ELF-1 (cell line): ENCODE results near the gene HMCN2.
A peak's percentile ranks its signal among the peaks of the same experiment; 100 is the strongest.

Experiments
- DNase-seq: peaks from one replicate; pipeline ENCODE4 v3.0.0-alpha.2; 2016; ENCODE audit warnings: low read depth, low spot score

Gene HMCN2

DNA sequence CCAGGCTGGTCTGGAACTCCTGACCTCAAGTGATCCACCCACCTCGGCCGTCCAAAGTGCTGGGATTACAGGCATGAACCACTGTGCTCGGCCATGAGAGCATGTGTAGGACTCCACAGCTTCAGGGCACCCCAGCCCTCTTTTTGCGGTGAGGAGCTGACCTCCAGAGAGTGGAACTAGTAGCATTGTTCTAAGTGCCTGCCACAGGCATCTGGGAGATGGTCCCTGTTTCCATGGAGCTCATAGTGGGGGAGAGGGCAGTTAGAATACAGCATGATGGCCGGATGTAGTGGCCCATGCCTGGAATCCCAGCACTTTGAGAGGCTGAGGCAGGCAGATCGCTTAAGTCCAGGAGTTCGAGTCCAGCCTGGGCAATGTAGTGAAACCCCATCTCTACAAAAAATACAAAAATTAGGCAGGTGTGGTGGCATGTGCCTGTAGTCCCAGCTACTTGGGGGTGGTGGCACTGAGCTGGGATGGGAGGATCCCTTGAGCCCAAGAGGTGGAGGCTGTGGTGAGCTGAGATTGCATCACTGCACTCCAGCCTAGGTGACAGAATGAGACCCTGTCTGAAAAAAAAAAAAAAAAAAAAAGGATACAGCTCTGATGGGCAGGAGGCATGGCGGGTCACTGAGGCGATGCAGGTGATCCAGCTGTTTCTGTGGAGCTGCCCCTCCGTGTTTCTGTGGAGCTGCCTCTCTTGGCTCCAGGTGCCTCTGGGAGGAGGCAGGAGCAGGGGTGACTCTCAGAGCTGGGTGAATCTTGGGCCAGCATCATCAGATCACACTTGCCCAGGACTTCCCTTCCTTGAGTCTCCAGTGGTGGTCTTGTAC, 183.4 kb downstream of the HMCN2 start:
- DNase-seq = no peak

DNA sequence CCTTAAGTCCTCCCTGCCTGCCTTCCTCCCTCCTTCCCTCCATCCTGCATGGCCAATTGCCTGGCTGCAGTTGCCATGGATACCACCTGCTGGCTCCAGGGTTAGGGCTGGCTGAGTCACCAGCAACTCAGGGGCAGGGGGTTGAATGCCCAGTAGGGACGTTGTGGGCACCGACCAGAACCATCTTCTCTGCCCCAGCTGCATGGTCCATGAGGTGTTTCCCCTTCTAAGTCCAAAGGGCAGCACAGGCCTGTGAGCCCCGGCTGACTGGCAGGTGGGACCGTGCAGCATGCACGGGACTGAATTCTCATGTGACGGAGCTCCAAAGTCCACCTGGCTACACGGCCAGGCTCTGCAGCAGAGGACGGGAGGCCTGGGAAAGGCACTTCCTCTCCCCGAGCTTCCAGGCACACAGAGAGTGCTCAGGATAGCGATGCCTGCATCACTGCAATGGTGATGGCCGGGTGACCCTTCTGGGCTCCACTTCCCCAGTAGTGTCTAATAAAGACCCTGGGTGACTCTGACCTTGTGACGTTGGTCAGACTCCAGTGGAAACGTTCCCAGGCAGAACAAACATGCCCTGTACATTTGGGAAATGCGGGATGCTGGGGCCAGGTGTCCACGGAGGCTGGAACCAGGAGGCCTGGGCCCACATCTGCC, 184.9 kb downstream of the HMCN2 start:
- no peak for DNase-seq

DNA sequence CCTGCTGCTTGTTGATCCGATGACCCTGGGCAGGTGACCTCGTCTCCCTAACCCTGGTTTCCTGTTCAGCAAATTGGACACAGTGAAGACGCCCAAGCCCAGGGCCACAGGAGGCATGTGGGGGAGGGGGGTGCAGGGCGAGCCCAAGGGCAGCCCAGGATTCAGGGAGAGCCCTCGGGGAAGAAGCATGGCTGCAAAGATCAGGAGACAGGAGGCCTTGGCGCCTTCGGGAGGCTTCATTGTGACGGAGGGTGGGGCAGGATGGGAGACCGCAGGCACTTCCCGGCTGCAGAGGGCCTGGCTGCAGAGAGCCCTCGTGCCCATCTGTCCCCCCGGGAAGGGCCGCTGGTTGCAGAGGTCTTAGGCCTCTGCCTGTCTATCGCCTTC, 185.4 kb downstream of the HMCN2 start:
- no peak for DNase-seq

DNA sequence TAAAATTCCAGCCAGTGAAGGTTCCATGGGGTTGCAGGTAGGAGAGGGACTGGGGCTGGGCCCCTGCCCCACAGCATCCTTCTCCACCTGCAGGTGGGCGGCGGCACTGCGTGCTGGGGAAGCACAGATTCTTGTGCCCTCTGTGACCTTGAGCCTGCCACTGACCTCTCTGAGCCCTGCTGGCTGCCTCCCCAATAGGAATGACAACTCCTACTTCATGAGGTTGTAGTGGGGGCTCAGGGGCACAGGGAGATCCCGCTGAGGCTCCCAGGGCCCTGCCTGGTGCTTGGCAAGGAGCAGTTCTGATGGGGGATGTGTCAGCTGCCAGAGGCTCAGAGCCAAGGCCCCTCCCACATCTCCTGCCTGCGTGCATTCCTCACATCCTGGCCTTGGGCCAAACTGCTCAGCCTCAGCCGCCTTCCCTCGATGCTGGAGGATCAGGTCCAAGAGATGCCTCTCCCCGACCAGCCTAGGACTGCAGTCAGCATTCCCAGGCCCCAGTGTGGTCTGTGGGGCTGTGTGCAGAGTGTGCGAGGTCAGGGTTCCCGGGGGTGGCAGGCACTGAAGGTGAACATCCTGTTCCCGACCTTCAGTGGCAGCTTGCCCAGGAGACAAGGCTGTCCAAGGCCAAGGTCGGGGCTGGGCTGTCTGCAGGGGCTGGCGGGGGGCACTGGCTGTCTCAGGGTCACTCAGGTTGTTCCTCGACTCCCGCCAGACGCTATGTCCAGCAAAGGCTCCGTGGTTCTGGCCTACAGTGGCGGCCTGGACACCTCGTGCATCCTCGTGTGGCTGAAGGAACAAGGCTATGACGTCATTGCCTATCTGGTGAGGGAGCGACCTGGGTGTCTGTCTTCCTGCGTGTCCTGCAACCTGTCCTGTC, 186.2 kb downstream of the HMCN2 start:
- peak; percentile 92 for DNase-seq

DNA sequence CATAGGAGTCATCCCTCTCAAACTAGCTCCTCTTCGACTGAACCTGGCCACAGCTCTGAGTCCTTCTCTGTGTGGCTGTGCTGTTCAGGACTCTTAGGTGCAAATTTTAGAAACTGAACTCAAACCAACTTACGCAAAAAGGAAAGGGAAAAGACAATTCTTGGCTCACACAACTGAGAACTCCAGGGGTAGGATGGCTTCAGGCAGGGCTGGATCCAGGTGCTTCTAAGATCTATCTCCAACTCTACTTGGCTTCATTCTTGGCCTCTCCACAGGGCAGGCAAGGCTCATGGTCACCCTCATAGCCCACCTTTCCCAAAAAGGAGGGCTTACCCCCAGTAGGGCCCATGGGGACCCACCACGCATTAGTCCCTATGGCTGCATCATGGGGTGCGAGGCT, 187.3 kb downstream of the HMCN2 start:
- no peak for DNase-seq

DNA sequence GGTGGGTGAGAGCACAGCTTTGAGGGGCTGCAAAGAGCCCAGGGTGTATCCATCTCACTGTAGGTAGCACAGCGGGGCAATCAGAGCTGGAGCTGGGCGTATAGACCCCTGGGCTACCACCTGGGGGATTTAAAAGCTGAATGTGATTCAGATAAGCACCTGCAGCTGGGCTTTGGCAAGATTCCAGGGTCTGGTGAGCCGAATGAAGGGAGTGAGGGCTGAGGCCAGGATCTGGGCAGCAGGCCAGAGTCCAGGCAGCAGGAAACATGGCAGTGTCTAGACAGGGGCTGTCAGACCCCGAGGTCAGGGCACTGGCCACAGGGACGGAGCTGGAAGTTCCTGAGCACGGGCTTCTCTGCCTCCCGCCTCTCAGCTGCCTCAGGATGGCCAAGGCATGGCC, 187.9 kb downstream of the HMCN2 start:
- no peak for DNase-seq

DNA sequence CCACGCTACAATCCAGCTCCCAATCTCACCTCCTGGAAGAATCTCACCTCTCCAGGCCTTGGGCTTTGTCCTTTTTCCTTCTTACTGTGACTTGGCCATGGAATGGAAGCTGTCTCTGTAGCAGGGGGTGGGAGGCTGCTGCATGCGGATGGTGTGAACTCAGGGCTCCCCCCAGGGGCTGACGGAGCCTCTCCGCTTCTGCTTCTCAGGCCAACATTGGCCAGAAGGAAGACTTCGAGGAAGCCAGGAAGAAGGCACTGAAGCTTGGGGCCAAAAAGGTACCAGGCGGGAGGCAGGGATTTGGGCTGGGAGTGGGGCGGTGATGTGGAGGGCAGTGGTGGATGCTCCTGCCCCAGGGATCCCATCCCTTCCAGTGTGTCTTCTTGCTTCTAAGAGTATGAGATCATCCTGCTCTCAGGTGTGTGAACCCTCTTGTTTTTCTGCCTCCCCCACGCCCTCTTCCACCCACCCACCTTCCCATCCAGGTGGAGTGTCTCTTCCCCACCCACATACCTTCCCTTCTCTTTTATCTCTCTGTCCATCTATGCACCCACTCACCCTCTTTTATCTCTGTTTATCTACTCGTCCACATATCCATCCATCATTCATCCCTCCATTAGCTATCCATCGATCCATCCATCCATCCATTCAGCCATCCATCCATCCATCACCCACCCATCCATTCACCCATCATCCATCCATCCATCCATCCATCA, 188.7 kb downstream of the HMCN2 start:
- no peak for DNase-seq

DNA sequence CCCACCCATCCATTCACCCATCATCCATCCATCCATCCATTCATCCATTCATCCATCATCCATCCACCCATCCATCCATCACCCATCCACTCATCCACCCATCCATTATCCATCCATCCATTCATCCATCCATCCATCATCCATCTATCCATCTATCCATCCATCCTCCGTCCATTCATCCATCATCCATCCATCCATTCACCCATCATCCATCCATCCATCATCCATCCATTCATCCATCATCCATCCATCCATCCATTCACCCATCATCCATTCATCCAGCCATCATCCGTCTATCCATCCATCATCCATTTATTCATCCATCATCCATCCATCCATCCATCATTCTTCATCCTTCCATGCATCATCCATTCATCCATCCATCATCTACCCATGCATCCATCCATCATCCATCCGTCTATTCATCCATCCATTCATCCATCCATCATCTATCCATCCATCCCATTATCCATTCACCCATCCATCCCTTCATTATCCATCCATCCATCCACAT, 189.3 kb downstream of the HMCN2 start:
- DNase-seq = no peak

DNA sequence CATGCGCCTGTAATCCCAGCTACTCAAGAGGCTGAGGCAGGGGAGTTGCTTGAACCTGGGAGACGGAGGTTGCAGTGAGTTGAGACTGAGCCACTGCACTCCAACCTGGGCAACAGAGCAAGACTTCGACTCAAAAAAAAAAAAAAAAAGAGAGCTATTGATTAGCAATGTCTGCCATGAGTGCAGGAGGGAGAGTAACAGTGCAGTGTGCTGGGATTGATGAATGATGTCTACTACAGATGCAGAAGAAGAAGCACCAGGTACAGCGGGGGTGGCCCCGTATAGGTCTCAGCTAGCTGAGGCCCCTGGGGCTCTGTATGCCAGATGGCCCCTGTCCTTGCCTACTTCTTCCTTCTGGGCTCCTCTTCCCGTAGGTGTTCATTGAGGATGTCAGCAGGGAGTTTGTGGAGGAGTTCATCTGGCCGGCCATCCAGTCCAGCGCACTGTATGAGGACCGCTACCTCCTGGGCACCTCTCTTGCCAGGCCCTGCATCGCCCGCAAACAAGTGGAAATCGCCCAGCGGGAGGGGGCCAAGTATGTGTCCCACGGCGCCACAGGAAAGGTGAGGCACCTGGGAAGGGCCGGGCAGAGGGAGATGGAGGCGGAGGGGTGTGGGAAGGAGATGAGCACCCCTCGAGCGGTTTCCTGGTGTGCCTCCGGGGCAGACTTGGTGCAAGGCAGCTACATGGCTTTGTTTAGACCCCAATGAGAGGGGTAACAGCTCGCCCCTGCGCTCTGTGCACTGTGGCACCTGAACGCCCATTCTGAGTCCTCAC, 192.7 kb downstream of the HMCN2 start:
- DNase-seq = no peak

DNA sequence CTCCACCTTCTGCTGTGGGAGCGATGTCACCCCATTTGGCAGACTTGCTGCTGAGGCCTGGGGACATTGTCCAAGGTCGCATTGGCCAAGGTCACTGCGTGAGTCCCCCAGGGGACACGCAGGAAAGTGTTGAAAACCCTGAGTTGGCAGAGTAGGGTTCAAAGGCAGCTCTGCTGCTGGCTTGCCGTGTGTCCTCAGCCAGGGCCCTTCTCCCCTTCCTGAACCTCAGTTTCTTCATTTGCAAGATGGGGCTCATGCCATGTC, 193.2 kb downstream of the HMCN2 start:
- DNase-seq = no peak

DNA sequence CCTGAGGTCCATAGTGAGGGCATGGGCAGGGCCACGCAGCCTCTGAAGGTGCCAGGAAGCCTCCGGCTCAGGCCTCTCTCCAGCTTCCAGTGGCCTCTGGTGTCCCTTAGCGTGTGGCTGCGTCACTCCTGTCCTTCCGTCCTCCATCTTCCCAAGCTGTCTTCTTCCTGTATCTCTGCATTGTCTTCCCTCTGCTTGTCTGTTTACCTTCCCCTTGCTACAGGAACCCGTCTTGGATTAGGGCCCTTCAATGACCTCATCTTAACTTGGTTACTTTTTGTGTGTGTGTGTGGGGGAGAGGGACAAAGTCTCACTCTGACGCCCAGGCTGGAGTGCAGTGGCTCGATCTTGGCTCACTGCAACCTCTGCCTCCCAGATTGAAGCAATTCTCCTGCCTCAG, 193.6 kb downstream of the HMCN2 start:
- DNase-seq = no peak

DNA sequence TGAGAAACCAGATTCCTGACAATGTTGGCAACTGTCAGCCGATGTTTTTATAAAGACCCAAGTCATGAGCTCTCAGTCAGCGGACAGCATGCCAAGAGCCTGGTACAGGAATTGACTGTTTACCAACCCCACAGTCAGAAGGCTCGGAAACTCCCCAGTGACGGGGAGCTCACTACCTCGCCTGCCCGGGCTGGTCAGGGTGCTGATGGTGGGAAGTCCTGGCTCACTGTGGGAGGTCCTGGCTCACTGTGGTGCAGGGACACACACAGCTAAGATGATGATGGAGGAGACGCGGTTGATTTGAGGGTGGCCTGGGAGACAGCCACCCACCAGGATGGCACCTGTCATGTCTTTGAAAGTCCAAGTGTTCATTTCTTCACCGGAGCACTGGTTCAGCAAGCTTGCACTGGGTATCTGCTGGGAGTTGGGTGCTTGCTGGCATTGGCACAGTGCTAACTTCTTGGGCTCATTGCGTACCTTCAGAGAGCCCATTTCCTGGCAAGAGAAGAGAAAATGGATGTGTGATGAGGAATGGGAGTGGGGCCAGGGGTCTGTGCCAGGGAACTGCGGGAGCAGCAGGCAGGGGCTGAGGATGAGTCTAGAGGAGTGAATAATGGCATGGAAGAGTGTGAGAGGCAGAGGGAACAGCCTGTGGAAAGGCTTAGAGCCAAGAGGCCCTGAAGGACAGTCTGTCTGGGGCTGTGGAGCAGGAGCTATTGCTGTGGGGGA, 194.5 kb downstream of the HMCN2 start:
- DNase-seq = no peak

DNA sequence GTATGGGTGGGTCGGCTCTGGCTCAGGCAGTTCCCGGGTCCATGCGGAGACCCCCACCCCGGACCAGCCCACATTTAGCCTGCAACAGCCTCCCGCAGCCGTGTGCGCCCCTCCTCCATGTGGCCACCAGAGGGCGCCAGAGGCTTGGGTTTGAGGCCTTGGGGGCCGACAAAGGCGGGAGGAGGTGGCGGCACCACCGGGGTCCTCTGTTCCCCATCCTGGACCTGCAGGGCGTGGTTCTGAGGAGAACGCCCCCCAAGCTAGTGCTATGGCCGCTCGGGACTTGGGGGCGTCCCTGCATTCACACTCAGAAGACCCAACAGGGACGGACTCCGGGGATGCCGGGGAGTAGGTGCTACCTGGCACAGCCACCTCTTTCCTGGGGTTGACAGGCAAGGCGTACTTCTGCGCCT, 195.7 kb downstream of the HMCN2 start:
- peak; percentile 79 for DNase-seq

DNA sequence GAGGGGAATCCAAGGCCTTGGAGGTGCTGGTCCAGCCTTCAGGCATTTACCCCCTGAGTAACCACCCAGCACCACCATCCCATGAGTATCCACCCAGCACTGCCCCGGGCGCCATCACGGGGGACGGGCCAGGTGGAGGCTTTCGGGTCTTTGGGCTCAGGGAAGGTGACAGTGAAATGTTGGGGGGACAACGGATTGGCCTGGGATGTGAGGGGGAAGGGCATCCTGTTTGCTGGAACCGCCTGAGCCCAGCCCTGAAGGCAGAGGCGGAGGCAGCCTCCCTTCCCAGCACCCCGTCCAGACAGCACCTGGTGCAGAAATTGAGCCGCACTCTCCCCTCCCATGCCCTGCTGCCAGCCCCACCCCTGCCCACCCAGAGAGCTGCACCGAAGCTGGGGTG, 196.2 kb downstream of the HMCN2 start:
- no peak for DNase-seq

DNA sequence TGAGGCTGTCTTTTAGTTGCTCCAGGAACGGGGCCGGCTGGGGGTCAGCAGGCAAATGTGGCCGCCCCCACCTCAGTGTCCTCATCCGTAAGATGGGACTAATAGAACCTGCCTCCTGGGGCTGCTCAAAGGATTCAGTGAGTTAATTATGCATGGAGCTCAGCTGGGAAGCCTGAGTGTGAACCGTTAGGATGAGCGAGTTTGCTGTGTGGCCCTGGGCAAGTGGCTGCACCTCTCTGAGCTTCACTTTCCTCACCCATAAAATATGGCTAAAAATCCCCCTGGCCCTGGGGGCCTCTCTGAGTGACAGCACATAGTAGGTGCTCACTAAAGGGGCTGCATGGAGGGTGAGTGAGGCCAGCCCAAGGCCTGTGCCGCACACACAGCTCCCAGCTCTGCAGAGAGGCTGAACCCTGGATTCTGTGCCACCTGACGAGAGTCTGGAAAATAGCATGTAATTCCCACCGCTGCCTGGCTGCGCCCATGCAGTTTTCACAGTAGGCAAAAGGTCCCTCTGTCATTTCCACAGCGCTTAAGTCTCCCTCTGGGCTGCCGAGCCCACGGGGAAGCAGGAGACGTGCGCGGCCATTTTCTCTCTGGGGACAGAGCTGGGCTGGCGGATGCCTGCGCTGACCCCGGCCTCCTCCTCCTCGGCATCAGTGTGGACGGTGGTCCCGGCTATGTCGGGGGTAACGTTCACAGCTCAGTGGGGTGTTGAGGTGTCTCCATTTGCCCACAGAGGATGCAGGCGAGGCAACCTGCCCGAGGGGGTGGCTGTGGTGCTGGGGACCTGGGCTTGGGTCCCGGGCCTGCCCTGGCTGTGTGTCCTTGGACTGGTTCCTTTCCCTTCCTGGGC, 197.4 kb downstream of the HMCN2 start:
- DNase-seq = no peak

DNA sequence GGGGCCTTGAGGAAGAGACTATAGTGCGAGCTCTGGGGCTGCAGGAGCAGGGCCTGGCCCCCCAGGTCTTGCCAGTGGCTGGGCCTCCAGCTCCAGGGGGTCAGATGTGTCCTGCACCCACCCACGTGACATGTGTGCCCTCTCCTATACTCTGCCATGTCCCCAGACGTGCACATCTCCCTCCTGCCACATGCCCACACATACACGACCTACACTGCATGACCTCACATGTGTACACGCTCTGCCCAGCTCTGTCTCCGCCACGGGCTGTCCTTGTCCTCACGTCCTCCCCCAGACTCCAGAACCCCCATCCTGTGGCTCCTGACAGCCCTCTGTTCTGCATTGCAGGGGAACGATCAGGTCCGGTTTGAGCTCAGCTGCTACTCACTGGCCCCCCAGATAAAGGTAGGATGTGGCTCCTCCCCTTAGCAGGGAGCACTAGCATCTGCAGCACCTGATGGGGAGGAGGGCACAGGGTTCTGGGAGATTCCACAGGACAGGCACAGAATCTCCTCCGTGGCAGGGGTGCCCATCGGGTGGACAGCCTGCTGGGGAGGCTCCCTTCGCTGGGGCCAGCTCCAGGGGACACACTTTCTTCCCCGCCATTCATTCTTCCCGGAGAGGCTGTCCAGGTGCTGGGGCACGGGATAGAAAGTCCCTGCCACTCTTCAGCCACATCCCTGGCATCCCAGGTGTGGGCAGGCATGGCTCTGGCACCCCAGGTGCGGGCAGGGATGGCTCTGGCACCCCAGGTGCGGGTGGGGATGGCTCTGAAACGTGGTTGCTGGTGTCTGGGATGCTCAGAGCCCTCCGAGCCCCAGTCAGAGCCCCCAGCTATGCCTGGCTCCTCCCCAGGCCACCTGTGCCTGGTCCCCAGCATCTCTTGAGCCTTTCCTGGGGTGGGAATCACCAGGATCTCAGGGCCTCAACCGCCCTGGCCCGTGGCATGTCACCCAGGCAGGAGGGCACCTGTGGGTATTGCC, 198.5 kb downstream of the HMCN2 start:
- no peak for DNase-seq

DNA sequence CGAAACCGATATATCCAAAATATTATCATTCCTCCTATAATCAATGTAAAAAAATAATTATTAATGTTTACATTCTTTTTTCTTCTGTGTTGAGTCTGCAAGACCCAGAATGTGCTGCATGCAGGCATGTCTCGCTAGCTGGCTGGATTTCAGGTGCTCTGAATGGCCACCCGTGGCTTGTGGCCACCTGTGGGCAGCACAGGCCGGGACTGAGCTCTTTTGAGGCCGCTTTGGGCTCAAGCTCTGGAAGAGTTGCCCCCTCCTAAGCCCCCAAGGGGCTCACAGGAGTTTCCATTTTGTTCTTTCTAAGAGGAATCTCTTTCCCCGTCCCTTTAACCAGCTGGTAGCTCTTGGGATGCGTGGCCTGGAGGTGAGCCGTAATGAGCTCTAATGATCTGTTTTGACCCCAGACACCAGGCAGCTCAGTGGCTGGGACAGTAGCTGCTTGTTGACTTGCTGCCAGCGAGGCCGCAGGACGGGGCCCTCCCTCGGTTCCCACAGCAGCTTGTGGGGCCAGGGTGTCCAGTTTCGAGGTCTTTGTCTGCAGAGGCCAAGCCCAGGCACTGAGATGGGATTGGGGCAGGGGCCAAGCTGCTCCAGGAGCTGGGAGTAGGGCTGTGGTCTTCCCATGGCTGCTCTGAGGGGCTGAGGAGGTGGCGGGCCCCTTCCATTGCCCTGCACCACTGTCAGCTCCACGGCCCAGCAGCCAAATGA, 200.0 kb downstream of the HMCN2 start:
- DNase-seq = peak; percentile 72
